SIG-M5 treated with dmso at 0.1 percent for 504 hours (cell line): ENCODE results near the gene PSMB9.
A peak's percentile ranks its signal among the peaks of the same experiment; 100 is the strongest.
"Not testable (repeated sequence)": the region's sequence is repeated elsewhere in the genome, so short reads cannot be mapped to it uniquely, and the experiment has no call there.

Experiments used
- DNase-seq: peaks from one replicate; lab custom pipeline; 2025; ENCODE audit not compliant: unreplicated experiment; lab: John Stamatoyannopoulos, UW

PSMB9 gene

GRCh38 chr6:32853541-32854375 lies at the start of gene PSMB9, which contains the start of gene TAP1:
Gene PSMB9 (plus strand): TSS chr6:32854192. CDS start chr6:32854230, 38 bp downstream.
Gene TAP1 (minus strand): TSS chr6:32853704. CDS start chr6:32853636, 68 bp downstream.
- peak; percentile 86 for DNase-seq

- DNase-seq = not testable (repeated sequence)
Observed at GRCh38 chr6:32805404-32805803, 48.6 kb upstream of the PSMB9 start.

DNA sequence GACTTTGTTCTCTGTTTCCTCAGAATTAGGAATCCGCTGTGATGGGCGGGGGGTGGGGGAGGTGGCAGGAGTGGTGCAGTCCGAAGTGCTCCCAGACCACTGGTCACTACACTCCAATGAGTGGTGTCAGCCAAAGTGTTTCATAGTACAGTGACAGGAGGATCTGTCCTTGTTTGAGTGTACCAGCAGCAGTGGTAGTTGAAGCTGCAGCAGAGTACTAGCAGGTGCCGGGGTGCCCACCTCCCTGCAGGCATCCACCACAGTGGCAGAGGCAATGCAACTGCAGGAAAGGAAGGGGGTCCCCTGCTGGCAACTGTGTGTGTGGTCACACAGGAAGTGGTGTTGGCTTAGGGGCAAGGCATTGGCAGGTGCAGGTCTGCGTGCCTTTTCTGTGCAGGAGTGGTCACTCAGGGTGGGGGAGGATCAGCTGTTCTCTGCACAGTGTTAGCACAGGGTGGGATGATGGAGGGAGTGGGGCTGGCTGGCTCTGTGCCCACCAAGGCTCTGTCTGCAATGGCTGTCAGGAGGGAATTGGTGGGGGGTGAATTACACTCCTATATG lies 46.9 kb upstream of the PSMB9 start:
- DNase-seq = no peak

- no peak for DNase-seq
Observed at GRCh38 chr6:32809171-32809570, 44.8 kb upstream of the PSMB9 start.

- DNase-seq = no peak
Observed at GRCh38 chr6:32814145-32814544, 39.8 kb upstream of the PSMB9 start.

GRCh38 chr6:32815115-32815514 lies 38.9 kb upstream of the PSMB9 start:
- DNase-seq = no peak

DNA sequence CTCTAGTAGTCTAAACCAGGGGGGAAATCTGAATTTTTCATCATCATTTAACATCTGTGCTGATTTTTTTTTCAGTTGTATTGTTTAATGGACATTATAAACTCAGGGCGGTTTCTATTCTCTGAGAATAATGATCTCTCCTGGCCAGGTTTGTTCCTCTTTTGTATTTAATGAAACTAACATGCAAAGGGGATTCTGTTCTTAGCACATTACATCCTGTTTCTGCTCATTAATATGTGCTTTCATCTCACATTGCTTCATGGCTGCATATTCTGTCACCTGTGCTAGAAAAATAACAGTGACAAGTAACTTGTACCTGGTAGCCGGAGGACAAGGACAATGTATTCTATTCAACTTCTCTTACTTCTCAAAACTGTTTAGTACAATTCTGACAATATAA lies 38.0 kb upstream of the PSMB9 start:
- DNase-seq = no peak

GRCh38 chr6:32816746-32817204 lies 37.2 kb upstream of the PSMB9 start, which contains the start of gene HLA-DOB:
Gene HLA-DOB (minus strand): TSS chr6:32817002. CDS start chr6:32816951, 51 bp downstream.
- DNase-seq = peak; percentile 32

GRCh38 chr6:32818867-32819266 lies 35.1 kb upstream of the PSMB9 start:
- no peak for DNase-seq

- no peak for DNase-seq
Observed at GRCh38 chr6:32819729-32820128, 34.3 kb upstream of the PSMB9 start.

- DNase-seq = no peak
Observed at GRCh38 chr6:32825966-32826365, 28.0 kb upstream of the PSMB9 start.

DNA sequence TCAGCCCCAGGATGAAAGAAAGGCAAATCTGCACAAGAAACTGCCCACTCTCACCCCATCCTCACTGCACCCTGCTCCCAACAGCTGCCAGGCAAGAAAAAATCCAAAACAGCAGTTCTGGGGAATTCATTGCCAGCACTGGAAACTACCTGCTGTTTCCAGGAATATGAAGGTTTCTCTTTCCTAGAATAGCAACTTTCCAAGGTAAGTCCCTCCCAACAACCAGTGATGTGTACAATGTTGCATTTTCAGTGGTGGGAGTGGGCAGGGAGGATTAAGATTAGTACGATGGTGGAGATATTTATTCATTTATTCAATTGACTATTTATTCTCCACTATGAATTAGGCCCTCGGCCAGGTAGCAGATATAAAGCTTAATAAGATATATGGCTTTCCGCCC lies 27.0 kb upstream of the PSMB9 start:
- DNase-seq = no peak

DNA sequence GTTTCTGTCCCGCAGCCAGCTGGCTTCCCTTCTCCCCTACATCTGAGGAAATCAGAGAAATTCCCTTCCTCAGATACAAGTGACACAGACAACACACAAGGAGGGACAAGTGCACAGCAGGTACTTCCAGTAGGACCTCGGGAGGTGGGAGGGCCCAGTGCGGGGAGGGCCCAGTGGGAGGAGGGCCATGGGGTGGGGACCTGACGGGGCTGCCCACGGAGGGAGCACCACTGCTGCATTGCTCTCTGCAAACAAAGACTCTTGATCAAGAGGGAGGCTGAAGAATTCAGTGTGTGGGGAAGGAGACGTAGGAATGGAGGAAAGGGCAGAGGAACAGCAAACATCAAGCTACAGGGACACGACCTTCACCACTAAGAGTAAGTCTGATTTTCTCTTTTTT lies 24.5 kb upstream of the PSMB9 start:
- no peak for DNase-seq

DNA sequence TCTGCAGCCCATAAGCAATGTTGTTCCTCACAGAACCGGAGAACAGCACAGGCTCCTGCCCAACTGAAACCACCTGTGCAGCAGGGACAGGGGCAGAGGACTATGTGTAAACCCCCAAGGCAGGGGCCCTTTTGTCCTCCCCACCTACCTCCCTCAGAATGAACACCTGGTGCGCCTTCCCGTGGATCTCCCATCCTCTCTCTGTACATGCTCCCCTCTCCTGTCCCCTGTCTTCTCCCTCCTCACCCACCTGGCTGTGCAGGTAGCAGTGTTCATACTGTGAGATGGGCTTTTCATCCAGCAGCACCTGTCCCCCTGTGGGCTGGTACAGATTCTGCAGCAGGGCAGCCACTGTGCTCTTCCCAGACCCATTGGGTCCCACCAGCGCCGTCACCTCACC lies 24.0 kb upstream of the PSMB9 start:
- DNase-seq = no peak

GRCh38 chr6:32830936-32831335 lies 23.1 kb upstream of the PSMB9 start:
- DNase-seq = no peak

DNA sequence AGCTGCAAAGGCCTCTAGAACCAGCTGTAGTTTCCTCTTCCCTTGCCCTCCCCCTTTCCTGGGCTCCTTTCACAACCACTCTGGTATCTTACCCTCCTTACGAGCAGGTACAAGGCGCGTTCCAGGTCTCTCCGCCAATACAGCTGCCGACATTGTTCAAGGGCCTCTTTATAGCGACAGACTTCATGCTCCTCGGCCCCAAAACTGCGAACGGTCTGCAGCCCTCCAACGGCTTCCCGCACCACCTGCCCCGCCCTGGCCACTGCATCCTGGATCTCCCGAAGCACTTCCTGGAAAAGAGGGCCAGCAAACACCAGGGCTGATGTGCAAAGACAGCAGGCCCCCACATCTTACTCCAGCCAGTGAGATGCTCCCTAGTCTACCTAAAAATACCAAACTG lies 21.5 kb upstream of the PSMB9 start:
- no peak for DNase-seq

DNA sequence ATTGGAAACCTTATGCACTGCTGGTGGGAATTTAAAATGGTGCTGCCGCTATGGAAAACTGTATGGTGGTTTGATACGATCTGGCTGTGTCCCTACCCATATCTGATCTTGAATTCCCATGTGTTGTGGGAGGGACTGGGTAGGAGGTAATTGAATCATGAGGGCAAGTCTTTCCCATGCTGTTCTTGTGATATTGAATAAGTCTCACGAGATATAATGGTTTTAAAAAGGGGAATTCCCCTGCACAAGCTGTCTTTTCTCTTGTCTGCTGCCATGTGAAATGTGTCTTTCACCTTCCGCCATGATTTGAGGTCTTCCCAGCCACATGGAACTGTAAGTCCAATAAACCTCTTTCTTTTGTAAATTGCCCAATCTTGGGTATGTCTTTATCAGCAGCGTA lies 20.3 kb upstream of the PSMB9 start:
- no peak for DNase-seq

GRCh38 chr6:32835167-32835893 lies 18.7 kb upstream of the PSMB9 start:
- DNase-seq = no peak

DNA sequence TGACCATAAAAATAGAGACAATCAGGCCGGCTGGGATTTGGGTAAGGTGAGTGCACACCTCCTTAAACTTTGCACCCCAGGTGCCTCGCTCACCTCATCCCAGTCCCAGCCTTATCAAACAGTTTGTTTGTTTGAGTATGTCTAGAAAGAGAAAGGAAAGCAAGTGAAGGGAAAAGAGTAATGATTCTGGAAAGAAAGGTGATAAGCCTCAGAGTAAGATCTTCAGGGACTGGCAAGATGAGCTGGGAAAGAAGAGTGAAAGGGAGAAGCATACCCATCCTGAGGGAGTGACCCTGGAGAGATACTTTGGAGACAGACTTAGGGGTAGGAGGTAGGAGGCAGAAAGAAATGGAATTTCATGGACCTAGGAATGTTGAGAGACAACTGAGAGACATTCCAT lies 17.1 kb upstream of the PSMB9 start:
- no peak for DNase-seq

- DNase-seq = no peak
Observed at GRCh38 chr6:32837651-32838113, 16.3 kb upstream of the PSMB9 start.

DNA sequence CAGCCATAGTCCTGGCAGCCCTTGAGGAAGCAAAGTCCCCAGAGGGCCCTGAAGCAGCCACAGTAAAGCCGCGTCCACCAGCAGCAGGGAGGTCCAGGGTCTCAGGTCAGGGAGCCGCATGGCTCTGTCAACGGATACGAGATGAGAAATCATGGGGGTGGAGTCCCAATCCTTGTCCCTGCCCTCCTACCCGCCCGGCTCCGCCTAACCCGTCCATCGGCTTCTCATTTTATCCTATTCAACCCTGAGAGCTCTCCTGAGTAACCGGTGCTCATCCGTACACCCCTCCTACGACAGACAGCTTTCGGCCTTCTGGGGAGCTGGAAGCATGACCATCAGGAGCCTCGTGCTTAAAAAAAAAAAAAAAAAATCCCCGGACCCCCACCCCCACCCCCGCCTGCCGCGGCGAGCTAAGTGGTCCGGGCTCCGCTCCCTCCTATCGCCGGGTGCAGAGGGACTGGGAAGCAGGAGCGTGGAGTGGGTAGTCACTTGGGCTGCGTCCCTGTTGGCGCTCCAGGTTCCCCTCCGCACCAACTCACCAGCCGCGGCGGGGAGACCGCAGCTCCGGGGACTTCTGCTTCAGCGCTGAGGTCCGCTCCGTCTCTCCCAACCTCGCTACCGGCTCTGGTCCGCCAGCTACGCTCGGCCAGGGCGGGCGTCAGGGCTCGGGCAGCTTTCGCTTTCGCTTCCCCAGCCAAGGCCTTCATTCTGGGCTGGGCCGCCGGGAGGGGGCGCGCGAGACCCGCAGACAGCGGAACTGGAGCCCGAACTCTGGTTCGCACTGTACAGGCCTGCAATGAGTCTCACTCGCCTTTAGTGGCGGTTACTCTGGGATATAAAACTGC lies 15.7 kb upstream of the PSMB9 start, which contains the start of gene TAP2:
Gene TAP2 (minus strand): TSS at position 626 of the 845 bp plus-strand sequence. CDS start 506 bp downstream, at position 120.
- peak; percentile 79 for DNase-seq
